NK-92 (cell line): Measurements from ENCODE around the gene EPHB6.

Experiments
- DNase-seq: peaks from one replicate; lab custom pipeline; 2025; ENCODE audit not compliant: unreplicated experiment; lab: John Stamatoyannopoulos, UW

EPHB6 gene

DNA sequence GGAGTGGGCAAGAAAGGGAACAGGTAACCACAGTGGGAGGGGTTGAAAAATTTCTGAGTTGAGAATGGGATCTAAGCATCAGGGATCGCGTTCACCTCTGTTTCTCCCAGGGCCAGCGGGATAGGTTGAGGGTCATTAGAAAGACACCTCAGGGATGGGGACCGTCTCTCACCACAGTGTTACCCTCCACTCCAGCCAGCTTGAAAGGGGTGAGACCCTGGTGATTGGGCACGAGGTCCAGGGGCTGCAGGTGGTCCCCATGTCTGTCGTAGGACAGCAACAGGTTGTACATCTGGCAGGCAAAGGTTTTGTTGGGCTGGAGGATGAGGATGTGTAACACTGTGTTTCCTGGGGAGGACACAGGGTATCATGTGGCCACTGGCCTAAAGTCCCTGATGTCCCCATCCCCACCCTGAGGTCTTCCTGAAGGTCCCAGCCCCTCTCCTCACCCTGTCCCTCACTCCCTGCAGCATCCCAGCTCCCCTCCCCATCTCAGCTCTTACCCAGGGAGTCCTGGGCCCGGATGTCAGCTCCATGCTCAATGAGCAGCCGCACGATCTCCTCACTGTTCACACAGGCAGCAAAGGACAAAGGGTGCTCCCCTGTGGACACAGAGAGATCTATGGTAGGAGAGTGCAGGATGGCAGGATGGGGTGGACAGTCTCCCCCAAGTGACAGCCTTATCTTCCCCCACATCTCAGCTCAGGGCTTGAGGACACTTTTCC, 21.5 kb downstream of the EPHB6 start:
- DNase-seq = no peak

DNA sequence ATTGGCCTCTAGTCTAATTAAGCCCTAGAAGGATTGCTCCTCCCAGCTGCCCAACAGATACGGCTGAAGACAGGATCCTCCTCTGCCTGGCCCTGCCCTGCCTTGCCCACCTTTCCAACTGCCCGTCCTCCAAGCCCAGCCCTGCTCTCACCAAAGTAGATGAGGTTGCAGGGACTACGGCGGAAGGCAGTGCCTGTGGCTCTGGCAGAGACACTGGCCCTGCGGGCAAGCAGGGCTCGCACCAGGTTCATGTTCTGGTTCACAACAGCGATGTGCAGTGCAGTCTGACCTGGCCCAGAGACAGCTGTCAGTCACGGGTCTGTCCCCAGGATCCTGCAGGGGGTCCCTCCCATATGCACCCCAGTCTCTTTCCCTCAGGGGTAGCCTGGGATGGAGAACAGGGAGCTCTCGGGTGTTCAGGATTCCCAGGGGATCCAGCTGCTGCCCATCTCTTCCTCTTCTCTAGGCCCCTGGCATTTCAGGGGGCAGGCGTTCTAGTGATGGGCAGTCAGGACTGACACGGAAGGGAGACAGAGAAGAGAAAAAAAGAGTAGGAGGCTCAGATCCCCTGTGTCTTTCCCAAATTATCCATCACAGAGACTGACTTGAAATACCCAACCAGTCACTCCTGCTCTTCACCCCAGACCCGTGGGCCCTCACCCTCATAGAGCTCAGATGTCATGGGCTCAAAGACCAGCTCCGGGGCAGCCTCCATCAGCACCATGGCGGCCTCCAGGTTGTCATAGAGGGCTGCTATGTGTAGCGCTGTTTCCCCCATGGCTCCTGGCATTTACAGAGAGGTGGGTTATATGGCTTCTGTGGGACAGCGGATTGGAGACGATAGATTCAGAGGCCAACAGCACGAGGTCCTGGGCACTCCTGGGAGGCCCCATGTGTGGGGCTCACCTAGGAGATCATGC, 22.4 kb downstream of the EPHB6 start:
- no peak for DNase-seq

DNA sequence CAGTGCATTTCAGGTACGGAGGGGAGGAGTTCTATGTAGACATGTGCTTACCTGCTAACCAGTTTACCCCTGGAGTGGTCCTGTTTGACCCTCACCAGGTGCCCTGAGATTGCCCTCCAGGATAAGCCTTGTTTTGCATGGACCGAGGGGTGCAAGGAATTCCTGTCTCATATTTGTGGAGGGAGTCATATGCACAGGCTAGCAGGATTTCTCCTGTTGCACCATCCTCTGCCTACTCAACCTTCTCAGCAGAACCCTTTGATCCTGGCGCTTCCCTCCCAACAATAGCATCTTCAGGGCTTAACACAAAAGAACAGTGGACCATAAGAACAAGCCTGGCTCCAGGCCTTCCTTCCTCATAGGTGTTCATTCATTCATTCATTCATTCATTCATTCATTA, 23.4 kb downstream of the EPHB6 start:
- DNase-seq = no peak

DNA sequence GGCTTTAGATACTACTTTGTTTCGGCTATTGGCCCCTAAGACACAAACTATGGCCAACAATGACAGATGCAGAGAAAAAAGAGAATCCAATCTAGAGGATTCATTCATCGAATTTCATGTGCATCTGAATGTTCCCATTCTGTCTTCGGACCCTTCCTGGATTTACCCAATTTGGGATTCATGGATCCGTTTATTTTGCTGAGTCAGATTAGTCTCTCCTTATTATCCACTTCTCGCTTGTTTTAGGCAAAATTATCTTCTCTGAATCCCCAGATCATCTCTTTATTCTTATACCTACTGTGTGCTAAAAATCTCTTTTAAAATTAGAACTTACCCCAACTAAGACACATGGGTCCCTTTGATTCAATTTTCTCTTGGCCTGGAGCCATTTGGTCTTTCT, 24.2 kb downstream of the EPHB6 start:
- DNase-seq = no peak

DNA sequence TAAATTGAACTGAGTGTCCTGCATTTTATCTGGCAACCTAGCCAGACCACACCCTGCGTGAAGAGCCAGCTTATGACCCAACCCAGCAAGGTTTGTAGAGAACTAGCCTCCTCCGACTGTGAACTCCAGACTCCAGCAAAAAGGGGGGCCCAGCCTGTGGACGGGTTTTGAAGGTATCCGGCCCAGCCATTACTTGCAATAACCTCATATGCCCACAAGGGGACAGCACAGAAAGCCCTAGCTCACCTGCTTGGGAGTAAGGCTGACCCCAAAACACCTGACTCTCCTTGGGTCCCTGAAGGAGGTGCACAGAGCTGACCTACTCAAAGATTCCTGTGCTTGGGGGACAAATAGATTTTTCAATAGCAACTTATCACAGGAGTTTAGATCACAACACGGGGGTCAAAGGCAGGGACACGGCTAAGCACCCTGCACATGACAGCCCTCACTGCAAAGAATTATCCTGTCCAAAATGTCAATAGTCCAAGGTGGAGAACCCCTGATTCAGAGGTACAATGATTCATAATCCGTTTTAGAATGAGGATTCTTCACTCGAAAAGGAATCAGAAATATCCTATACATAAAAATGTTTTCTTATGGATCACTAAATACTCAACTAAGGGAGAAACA, 26.1 kb downstream of the EPHB6 start:
- no peak for DNase-seq

GRCh38 chr7:142881586-142882337, 26.9 kb downstream of the EPHB6 start:
- DNase-seq = no peak

DNA sequence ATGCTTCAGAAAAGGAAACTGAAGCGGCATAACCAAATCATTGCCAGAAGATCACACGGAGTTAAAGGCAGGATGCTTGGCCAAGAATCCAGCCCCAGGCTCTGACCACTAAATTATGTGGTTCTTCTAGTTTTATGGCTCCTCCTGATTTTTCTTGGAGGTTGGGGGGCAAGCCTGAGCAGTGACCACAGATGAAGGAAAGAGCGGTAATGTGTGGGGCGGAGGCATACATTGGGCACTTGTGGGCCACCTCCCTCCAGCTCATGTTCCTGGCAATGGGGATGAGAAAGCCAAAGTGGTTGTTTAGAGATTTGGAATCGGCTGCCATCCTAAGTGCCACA, 27.4 kb downstream of the EPHB6 start:
- DNase-seq = no peak

DNA sequence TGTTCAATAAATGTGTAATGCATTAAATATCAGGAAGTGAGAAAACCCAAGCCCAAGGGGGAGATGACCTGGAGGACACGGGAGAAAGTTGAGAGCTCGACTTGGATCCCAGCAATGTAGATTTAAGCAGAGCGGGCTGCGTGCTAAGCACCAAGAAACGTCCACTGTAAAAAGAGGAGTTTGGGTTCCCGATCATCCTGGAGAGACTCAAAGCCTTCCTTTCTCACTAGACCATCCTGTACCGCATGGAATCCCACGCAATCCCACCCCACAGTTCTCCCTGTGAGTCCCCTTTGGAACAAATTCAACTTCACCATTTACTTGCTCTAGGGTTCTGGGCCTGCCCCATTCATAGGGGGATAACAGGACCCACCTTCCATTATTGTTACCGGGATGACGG, 28.3 kb downstream of the EPHB6 start:
- DNase-seq = no peak

GRCh38 chr7:142883571-142884285, 28.9 kb downstream of the EPHB6 start:
- DNase-seq = no peak

- no peak for DNase-seq
Observed at GRCh38 chr7:142884286-142884640, 29.4 kb downstream of the EPHB6 start.

DNA sequence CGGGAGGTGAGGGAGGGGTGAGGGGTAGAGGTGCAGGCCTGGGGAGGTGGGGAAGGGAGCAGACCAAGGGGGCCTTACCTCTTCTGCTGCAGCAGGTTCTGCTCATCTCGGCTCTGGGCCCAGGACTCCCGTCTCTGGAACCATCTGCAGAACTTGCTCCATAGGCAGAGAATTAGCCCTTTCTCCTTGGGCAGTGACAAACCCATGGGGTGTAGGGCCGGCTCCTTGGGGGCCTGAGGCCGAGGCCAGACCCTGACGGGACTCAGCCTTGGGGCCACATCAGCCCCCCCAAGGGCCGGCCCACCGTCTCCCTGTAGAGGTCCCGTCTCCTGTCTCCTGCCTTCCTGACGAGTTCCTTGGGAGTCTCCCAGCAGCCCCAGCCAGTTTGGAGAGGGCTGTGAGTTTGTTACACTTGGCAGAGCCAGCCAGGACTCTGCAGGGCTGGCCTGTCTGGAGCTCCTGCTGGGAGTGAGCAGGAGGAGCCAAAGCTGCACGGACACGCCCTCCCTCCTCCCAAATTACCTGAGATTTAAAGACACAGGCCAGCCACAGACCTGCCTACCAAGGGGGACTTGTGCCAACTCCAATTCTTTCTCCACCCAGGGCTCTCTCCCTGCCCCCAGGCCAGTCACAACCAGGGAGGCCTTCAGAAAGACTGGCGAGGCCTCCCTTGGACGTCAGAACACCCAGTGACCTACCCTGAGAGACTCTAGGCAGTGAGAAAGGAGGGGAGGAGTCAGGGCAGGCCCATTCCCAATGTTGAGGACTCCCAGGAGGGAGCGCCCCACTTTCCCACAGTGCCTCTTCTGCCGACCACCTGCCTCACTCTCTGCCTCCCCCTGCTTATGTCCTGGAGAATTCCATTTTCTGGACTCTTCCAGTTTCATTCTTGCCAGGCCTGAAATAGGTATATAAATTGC, 30.7 kb downstream of the EPHB6 start, which contains the start of gene TRPV6:
Gene TRPV6 (minus strand): TSS at position 435 of the 920 bp plus-strand sequence.
- no peak for DNase-seq

- DNase-seq = no peak
Observed at GRCh38 chr7:142886866-142887265, 32.0 kb downstream of the EPHB6 start.

GRCh38 chr7:142887282-142888015, 32.6 kb downstream of the EPHB6 start:
- DNase-seq = no peak

GRCh38 chr7:142889816-142890215, 34.9 kb downstream of the EPHB6 start:
- DNase-seq = no peak

DNA sequence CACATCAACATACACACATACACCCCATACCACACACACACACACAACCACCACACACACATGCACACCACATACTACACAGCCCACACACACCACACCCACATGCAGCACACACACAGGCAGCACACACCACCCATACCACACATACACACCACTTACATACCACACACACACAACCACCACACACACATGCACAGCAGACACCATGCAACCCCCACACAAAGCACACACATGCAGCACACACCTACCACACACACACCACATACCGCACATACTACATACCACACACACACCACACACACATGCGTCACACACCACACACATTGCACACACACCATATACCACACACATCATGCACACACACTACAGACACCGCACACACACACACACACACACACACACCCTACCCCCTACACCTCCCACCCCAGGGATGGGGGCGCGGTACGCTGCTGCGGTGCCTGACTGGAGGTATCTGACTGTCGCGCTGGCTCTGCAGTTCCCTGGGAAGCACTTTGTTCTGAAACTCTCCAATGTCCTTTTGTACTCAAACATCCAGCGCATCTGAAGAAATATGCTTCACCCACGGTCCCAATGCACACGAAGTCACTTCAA, 36.1 kb downstream of the EPHB6 start:
- no peak for DNase-seq

GRCh38 chr7:142891490-142892082, 36.7 kb downstream of the EPHB6 start:
- no peak for DNase-seq

DNA sequence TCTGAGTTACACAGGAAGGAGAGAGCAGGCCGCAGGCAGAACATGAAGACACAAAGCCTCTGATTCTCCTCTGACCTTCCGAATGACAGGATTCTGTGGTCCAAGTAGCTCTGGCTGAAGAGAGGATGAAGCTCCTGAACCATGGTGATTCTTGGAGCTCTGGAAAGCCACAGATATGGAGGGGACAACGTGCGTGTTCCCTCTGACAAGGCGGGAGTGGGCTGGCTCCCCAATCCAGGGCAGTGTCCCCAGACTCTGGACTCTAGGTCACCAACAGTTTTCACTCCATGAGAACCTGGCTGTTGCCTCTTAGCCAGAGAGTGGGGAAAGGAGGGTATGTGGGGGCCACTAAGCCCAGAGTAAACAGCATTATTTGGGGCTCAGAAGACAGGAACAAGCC, 38.1 kb downstream of the EPHB6 start:
- no peak for DNase-seq
